HG03575 (cell line): ENCODE data around the gene KRT38.

Experiments used
- ATAC-seq: cut with Tn5 transposase; IDR thresholded peaks from one replicate; pipeline ENCODE4 v1.9.1; 2021; ENCODE audit not compliant: unreplicated experiment, insufficient number of reproducible peaks, low FRiP score; ENCODE audit errors: extremely low read depth

KRT38 gene

DNA sequence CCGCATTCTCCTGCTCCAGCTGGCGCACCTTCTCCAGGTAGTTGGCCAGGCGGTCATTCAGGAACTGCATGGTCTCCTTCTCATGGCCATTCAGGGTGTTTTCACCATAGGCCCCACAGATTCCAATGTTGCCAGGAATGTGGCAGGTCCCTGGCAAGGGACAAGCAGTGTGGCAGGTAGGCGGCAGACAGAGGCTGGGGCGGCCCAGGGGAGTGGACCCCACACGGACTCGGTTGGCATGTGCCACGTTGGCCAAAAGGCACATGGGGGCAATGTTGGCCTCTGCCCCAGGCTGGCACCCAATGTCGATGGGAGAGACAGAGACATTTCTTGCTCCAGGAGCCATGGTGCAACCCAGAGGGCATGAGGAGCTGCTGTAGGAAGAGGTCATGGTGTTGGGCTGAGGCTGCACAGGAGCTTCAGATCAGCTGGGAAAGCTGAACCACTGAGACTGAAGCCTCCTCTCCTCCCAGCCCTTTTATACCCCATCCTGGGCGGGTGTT is at the start of gene KRT38:
KRT38 (minus strand) TSS at position 453 of the 503 bp plus-strand sequence; CDS start at position 391, 62 bp downstream.
- ATAC-seq: no peak

DNA sequence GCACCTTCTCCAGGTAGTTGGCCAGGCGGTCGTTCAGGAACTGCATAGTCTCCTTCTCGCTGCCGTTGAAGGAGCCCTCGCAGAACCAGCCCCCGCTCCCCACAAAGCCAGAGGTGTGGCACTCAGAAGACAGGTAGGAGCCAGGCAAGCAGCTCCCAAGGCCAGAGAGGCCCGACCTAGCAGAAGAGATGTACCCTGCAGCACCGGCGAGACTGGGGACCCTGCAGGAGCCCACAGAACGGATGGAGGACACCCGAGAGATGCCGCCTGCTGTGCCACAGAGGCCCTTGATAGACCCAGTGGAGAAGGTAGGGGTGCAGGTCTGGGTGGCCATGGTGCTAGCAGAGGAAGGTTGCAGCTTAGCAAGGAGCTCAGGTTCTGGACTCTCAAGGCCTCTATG is 48.7 kb upstream of the KRT38 start, which contains the start of gene KRT36:
KRT36 (minus strand) TSS at position 380 of the 400 bp plus-strand sequence; CDS start at position 334, 46 bp downstream.
- no peak for ATAC-seq

DNA sequence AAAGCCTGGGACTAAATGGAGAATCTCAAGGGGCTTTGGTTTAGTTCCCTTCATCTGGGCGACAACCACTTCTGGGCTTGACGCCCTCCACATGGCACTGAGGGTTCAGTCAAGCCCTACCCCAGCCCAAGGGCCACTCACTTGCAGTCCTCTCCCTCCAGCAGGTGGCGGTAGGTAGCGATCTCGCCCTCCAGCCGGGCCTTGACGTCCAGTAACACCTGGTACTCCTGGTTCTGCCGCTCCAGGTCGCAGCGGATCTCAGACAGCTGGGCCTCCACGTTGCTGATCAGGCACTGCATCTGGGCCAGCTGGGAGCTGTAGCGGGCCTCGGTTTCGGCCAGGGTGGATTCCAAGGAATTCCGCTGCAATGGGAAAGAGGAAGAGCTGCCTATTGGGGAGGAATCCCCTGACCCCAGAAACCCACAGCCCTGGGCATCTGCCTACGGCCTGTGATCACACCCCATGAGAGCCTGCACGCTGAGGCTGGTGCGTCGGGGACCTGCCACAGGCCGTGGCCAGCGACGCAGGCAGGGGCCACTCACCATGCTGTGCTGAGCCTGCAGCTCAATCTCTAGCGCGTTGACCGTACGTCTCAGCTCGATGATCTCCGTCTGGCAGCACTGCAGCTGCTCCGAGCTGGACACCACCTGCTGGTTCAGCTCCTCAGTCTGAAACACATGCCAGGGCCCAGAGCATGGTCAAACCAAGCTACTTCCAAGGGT is 46.2 kb upstream of the KRT38 start:
- ATAC-seq: no peak

DNA sequence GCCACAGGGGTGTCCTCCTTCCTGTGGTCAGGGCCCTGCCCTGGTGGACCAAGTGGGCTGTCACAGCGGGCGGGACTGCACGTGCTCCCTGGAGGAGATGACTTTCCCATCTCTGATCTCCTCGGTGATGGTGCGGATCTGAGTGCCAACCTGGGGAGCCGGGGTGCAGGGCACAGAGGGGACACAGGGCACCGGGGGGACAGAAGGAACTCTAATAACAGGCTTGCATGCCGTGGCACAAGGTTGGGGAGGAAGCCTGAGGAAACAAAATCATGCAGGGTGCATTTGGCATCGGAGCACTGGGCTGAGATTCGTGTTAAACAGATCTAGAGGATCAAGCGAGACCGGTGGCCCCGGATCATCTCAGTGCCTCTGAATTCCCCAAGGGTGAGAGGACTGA is 45.5 kb upstream of the KRT38 start:
- ATAC-seq: no peak

DNA sequence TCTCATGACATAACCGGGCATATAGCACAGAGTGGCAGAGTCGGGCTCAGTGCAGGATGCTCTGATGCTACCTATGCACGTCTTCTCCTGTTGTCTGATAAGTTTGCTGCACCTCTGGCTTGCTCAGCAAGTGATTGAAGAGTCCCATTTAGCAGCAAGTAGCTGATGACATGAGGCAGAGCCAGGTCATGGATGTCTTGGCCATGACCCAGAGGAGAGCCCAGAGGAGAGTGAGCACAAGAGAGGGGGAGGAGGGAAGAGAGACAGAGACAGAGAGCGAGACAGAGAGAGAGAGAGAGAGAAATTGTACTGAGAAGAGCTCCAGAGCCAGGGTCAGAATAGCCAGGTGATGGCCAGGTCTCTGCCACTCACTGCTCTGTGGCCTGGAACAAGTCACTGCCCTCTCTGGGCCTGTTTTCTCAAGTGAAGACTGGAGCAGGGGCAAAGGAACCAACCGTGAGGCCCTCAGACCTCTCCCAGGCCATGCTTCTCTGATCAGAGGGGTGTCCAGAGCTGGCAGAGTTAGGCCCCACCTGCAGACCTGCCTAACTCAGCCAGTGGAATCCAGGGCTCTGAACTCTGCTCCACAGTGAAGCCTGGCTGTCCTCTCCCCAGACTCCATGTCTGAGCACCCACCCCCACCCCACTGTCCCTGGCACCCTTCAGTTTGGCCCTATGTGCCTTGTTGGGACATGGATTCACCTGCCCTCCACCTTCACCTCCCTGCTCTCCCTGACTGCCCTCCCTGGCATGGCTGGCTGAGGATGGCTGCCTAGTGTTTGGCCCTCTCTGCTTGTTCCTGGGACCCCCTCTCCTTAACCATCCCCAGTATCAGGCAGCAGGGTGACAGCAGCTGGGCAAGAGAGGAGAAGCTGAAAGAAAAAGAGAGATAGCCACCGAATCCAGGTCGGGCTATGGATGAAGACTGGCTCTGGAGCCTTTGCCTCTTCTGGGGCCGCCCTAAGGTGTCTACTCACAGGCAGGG is 44.4 kb upstream of the KRT38 start:
- ATAC-seq: no peak

DNA sequence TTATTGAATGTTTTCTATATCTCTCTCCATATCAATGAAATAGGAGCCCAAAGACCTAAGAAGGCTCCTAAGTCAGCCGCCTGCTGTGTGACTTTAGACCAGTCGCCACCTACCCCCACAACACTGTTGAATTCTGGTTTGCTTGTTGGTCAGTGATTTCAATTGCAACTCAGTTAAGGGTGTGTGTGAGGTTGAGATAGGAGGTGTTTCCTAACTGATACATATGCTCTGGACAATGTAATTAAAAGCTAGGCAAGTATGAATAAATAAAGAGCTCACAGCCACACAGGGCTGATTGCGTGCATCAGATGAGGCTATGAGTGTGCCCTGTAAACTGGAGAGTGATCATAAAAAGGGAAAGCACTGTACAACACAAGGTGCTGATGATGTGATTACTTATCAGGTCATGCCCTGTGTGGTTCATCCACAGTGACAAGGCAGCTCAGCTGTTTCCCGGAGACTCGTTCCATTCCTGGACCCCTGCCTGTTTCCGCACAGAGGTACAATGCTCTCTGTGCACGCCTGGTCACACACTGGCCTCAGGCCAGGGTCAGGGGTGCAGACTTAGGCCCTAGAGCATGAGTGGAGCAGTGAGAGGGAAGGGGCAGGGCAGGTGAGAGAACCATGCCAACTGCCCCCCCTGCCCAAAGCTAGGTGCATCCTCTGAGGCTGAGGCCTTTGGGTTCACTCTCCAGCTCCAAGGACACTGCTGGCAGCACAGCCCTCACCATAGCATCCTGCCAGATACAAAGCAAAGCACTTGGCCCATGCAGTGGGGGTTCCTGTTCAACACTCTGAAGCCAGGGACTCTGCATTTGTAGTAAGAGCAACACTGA is 43.4 kb upstream of the KRT38 start:
- ATAC-seq: no peak

DNA sequence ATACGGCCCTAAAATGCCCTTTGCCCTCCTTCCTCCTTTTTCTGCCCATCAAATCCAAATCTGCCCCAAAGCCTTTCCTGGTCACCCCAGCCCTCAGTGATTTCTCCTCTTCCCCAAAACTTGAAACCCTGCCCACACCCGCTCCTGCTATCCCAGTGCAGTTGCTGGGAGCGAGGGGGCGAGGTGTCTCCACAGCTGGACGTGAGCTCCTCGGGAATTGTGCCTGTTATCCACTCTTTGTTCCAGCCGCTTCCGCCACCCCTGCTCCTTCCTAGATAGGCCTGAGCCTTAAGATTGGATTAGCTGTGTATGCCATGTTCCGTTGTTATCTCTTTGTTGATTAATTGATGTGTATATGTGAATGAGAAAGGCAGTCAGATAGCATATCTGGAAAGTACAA is 42.7 kb upstream of the KRT38 start:
- no peak for ATAC-seq

DNA sequence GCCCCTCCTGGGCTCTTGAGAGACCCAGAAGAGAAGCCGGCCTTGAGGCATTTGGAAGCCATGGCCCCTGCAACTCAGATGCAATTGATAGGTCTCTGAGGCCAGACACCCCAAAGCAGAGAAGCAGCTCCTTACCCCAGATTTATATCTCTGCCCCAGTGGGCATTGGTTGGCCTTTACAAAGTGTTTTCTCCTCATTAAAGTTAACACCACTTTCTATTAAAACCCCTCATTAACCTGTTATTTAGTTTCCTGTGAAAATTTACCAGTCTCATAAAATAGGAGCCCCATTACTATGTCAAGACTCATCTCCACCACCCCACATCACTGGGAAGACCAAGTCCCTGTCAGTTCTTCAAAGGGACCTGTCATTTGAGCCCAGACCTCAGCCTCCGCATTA is 40.3 kb upstream of the KRT38 start, which contains the start of gene KRT35:
KRT35 (minus strand) TSS at position 116 of the 400 bp plus-strand sequence; CDS start at position 62, 54 bp downstream.
- ATAC-seq: no peak

DNA sequence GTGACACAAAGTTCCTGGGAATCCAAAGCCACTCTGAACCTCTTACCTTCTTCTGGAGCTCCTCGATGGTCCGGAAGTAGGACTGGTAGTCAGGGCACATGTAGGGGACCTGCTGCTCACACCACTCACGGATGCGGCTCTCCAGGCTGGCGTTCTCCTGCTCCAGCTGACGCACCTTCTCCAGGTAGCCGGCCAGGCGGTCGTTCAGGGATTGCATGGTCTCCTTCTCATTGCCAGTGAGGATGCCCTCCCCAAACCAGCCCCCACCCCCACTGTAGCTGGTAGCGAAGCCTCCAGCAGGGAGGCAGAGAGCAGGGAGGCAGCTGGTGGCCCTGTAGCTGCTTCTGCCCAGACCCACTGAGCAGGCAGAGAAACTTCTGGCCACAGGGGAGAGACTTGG is 39.8 kb upstream of the KRT38 start:
- no peak for ATAC-seq

DNA sequence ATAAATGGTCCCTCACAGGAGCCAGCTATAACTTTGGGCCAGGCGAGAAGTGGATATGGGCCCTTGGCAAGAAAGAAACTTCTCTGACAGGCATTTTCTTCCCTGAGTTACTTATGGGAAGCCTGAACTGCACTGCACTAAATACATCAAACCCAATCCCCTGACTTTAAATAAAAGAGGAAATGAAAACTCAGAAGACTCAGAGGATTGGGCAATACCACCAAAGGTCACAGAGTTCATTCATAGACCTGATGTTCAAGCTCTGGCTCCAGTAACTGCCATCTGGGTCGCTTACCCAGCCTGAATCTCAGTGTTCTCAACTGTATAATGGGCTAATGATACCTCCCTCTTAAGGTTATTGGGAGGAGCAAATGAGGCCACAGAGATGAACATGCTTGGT is 39.4 kb upstream of the KRT38 start:
- no peak for ATAC-seq

DNA sequence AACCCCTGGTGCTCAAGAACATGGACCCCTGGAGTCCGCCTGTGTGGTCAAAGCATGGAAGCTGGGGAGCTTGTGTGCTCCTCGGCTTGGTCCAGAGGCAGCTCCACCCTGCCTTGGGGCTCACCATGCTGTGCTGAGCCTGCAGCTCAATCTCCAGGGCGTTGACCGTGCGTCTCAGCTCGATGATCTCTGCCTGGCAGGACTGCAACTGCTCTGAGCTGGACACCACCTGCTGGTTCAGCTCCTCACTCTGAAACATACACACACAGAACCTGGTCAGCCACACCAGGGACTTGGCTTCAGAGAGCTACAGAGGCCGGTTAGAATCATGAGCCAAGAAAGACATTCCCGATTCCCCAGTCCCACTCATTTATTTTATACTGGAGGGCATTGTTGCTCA is 37.5 kb upstream of the KRT38 start:
- ATAC-seq: no peak

DNA sequence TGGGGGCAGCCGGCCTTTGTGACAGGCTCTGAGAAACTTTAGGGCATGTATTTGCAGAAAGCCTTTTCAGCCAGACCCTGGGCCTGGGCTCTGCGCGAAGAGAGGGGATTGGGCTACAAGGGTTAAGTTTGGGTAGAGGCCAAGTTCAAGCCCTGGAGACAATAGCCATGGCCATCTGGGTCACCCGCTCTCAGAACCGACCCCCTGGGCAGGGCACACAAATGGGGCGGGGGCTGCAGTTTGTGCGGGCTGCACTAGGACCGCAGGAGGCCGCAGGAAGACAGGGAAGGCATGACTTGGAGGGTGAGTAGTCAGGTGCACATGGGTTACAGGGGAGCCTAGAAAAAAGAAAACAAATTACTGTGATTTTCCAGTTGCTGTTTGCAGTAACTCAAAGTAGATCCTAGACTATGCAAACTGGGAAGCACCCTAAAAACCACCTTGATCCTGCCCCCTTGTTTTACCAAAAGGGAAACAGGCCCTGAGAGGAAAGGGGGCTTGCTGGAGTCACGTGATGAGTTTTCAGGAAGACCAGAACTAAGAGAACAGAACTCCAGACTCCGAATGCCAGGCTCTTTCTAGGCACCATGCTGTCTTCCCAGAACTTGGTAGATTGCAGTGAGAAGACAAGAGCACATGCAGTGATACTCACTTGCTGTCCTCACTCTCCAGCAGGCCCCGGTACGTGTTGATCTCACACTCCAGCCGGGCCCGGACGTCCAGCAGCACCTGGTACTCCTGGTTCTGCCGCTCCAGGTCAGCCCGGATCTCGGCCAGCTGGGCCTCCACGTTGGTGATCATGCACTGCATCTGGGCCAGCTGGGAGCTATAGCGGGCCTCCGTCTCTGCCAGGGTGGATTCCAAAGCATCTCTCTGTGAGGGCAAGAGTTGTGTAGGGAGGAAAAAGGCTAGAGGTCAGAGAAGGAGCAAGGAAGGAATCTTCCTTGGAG is 36.4 kb upstream of the KRT38 start:
- ATAC-seq: no peak

DNA sequence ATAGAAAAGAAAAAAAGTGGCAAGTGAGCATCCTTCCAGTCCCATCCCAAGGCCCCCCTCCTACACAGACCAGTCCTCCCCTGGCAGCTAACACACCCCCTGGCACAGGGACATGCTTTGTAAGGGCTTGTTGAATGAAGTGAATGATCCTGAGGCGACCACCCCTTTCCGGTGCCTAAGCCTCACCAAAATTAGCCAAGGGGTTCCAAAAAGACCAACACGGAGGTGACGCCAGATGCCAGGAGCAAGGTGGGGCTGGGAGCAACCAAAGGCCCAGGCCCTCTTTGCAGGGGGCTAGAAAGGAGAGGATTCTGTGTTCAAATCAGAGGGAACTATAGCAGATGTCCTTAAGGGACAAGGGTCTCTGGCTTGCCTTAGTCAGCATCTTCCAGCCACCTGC is 34.6 kb upstream of the KRT38 start:
- no peak for ATAC-seq

DNA sequence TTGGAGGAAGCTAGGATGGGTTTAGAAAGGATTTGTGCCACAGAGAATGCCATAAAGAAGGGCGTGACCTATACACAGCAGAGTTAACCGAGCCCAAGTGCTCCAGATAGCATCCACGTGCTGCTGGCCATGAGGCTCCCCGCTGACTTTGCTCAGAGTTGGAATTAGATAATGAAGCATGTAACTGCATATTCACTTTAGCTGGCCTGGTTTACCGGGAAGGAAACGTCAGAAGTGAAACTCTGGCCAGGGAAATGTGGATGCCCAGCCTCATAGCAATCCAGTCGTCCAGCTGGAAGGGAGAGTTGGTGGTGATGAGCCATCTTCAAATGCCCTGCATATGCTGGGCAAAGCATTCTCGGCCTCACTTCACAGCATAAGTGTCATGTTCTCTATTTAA is 34.1 kb upstream of the KRT38 start:
- ATAC-seq: no peak

DNA sequence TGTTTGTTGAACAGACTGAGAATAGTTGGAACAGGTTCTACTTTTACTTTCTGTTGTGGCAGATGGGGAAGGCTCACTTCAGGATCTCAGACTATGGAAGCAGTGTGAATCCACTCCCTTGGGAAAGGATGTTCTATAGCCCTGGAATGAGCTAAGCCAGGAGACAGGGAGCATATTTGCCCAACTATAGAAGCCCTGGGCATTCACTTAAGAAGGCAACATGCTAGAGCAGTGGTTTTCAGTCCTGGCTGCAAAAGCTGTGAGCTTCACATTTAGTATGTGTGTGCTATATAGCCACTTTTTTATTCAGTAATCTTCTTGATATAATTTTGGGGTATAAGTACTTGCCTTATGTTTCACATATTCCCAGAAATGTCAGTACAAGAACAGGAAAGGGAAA is 27.6 kb upstream of the KRT38 start:
- ATAC-seq: no peak

DNA sequence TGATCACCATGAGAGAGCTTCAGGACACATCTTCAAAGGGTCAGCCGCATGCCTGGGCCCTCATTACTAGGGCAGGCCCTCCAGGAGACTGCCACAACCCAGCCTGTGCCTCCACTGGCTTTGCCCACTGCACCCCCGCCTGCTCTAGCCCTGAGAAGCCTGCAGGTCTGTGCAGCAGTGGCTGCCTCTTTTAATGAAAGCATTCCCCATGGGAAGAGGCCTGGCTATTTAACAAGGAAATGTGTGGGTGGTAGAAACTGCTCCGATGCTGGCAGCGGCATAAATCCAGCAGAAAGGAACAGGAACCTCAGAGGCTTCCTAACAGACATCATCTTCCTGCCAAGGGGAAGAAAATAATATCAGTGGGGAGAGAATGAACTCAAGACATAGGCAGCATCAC is 26.8 kb upstream of the KRT38 start:
- ATAC-seq: no peak

DNA sequence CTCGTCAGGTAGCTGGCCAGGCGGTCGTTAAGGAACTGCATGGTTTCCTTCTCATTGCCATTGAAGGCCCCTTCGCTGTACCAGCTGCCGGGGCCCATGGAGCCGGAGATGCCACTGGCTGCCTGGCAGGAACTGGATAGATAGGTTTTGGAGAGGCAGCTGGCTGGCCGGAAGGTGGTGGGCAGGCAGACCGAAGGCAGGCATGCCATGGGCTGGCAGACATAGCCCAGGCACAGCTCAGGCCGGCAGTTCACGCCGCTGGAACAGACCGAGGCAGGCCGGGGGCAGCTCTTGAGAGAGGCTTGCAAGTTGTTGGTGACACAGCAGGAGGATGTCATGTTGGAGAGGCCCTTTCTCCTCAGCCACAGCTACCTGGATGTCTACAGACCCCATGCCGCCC is 26.2 kb upstream of the KRT38 start, which contains the start of gene KRT32:
KRT32 (minus strand) TSS at position 399 of the 400 bp plus-strand sequence; CDS start at position 338, 61 bp downstream.
- ATAC-seq: no peak

DNA sequence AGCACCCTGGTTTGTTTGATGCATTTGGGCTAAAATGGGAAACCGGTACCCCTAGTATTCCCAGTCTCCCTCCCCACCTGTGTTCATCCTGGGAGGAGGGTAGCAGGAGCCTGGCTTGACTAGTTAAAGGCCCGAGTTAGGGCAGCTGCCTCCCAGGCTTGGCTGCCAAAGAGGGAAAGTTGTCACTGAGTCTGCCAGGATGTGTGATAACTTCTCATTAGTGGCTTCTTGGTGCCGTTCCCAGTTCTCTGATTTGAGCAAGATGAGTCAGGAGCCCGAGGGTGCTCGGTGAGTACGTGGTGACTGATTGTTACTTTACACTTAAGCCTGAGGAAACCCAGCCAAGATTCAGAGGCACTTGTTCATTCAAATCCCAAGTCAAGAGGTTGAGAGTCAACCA is 23.9 kb upstream of the KRT38 start:
- no peak for ATAC-seq
